Sigmoid colon (tissue), 7 donors: ENCODE measurements around the gene TMA16. TPM values are rescaled to one million over a fixed set of nuclear protein-coding genes. Genes with fewer than 3 reads are reported as not detected.

ENCODE experiments used
- DNase-seq: peaks from one replicate; pipeline ENCODE4 v3.0.0-alpha.2; 2019
- H3K27ac ChIP-seq, 4 donors: fragments of 200-600 bp; sonication (generic); one replicate each; pipeline ENCODE4 v1.5.1; 2016 to 2019; ENCODE audit warnings: mild to moderate bottlenecking in 1 of 4
- H3K27me3 ChIP-seq, 3 donors: fragments of 200-600 bp; sonication (generic); one replicate each; pipeline ENCODE4 v1.5.1; 2019; ENCODE audit warnings: mild to moderate bottlenecking in 1 of 3
- H3K36me3 ChIP-seq, 4 donors: fragments of 200-600 bp; sonication (generic); one replicate each; pipeline ENCODE4 v1.5.1; 2016 to 2019
- H3K4me1 ChIP-seq, 4 donors: fragments of 200-600 bp; sonication (generic); one replicate each; pipeline ENCODE4 v1.5.1; 2017 to 2019
- H3K4me3 ChIP-seq, 4 donors: fragments of 200-600 bp; sonication (generic); one replicate each; pipeline ENCODE4 v1.5.1; 2017 to 2019; ENCODE audit warnings: mild to moderate bottlenecking in 2 of 4, moderate library complexity in 1 of 4
- H3K9me3 ChIP-seq, 4 donors: fragments of 200-600 bp in 3 of 4; sonication (generic) in 3 of 4; one replicate each; pipeline versions ENCODE4 v1.5.1 to v1.6.1; 2013 to 2019
- CTCF ChIP-seq, 4 experiments: fragments of 450-650 bp in 3 of 4; fragments of 200-600 bp in 1 of 4; IDR thresholded peaks; one replicate each; pipeline ENCODE4 v1.5.1; 2016 to 2019; ENCODE audit warnings: antibody characterized with exemption in 4 of 4, mild to moderate bottlenecking in 3 of 4, moderate library complexity in 2 of 4
- EP300 ChIP-seq, 4 donors: sonication (generic); formaldehyde crosslinking; IDR thresholded peaks; one replicate each; pipeline ENCODE4 v1.6.1; 2017; ENCODE audit warnings: antibody characterized with exemption in 4 of 4
- POLR2A ChIP-seq, 2 donors: fragments of 450-650 bp; IDR thresholded peaks; one replicate each; pipeline ENCODE4 v1.6.1; 2016; ENCODE audit warnings: antibody characterized with exemption in 2 of 2, mild to moderate bottlenecking in 2 of 2, moderate library complexity in 2 of 2
- POLR2AphosphoS5 ChIP-seq, 4 donors: sonication (generic); formaldehyde crosslinking; IDR thresholded peaks; one replicate each; pipeline ENCODE4 v1.6.1; 2017; ENCODE audit warnings: antibody characterized with exemption in 4 of 4
- WGBS, 2 donors: extraction: QIAGEN DNeasy Blood & Tissue Kit; methylation state at CpG; one replicate each; pipeline ENCODE4 v1.1.7; 2013; 5-methylcytosine and 5-hydroxymethylcytosine counted together
- intact Hi-C: fragments of 100-400 bp; cut with DNase I; formaldehyde crosslinking; loops from one replicate; pipeline ENCODE4 v1.15.1; 2023
- polyA plus RNA-seq, 3 donors: library from polyadenylated mRNA; stranded (reverse); fragments of 200-250 nt; gene quantifications; one replicate each; pipeline ENCODE4 v1.2.3, GENCODE V29; 2013
- total RNA-seq, 4 donors: library from RNA; depleted of rRNA; stranded (reverse); fragments of >200 nt; gene quantifications; one replicate each; pipeline ENCODE4 v1.1.0, GENCODE V29; 2016
- donor health status: healthy with polysubstance abuse.
- donor health status: Bipolar disorder and iron deficiency.
- donor health status: healthy.

The TMA16 gene
- total and polyA plus RNA-seq, 7 donors = 12.5 to 28.0 (median 20.7) TPM

DNA sequence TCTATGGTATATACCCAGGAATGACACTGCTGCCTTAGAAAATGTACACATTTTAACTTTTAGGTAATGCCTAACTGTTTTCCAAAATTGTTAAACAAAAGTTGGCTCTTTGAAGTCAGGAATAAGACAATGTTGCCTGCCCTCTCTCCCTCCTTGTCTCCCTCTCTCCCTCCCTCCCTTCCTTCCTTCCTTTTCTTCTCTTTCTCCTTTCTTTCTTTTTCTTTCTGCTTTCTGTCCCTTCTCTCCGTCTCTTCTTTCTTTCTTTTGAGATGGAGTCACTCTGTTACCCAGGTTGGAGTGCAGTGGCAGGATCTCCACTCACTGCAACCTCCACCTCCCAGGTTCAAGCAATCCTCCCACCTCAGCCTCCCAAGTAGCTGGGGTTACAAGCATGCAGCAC lies 4.6 kb upstream of the TMA16 start:
- intact Hi-C loops = loop anchor here (10.0 kb wide), 1 partner anchor 325 kb away; the partner anchor contains the start of gene NAF1
- WGBS, 2 donors = 73 to 86% methylated on average over 1 of the region's 1 CpG

GRCh38 chr4:163492951-163493504 lies 1.5 kb upstream of the TMA16 start:
- intact Hi-C loops = loop anchor here (10.0 kb wide), 1 partner anchor 328 kb away; the partner anchor contains the start of gene NAF1
- DNase-seq = no peak
- Histone ChIP-seq H3K9me3 (no peaks in the 10 kb centered on the region), H3K27ac (no peak overlapping the region), H3K27me3 (no peaks in the 10 kb centered on the region), H3K4me3 (no peak overlapping the region), H3K4me1 (peaks cover 0 to 23% (median 12%) of the 10 kb centered on the region in 4 donors), H3K36me3 (no peaks in the 10 kb centered on the region)
- TF ChIP-seq POLR2A (IDR thresholded peaks at IDR 0.05) (no peak), CTCF (IDR thresholded peaks at IDR 0.05) (no peak), EP300 (IDR thresholded peaks at IDR 0.05) (no peak), POLR2AphosphoS5 (IDR thresholded peaks at IDR 0.05) (no peak)
- WGBS, 2 donors = 88 to 92% methylated on average over 6 of the region's 6 CpGs

More for the DNA sequence above, 4.6 kb upstream of the TMA16 start:
- Histone ChIP-seq H3K4me1 (peaks cover 0 to 4% (median 0%) of the 10 kb centered on the region in 4 donors), H3K27me3 (no peaks in the 10 kb centered on the region), H3K4me3 (no peak overlapping the region), H3K36me3 (no peaks in the 10 kb centered on the region), H3K9me3 (no peaks in the 10 kb centered on the region), H3K27ac (no peak overlapping the region)
- no peak for DNase-seq
- TF ChIP-seq POLR2A (IDR thresholded peaks at IDR 0.05) = no peak
- no peak for TF ChIP-seq POLR2AphosphoS5 (IDR thresholded peaks at IDR 0.05)
- no peak for TF ChIP-seq CTCF (IDR thresholded peaks at IDR 0.05)
- no peak for TF ChIP-seq EP300 (IDR thresholded peaks at IDR 0.05)

DNA sequence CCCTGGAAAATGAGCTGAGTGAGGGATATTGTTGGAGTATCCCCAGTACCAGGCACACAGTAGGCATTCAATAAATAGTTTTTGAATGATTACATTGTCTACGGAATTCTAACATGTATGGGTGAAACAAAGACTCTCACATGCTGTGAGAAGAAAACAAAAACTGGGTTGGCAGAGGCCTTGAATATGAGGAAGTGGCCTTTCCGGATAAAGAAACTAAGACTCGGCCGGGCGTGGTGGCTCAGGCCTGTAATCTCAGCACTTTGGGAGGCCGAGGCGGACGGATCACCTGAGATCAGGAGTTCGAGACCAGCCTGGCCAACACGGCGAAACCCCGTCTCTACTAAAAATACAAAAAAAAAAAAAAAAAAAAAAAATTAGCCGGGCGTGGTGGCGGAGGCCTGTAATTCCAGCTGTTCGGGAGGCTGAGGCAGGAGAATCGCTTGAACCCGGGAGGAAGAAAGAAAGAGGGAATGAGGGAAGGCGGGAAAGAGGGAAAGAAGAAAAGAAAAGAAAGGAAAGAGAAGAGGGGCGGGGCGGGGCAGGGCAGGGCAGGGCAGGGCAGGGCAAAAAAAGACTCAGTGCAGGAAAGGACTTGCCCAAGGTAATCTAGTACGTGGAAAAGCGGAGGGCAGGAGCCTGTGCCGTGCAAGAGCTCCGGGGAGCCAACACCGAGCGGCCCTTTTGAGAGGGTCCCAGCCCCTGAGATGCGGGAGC lies 689 bp upstream of the TMA16 start:
- 31 to 35% methylated on average over 28 of the region's 28 CpGs for WGBS, 2 donors
- Histone ChIP-seq H3K9me3 (no peaks in the 10 kb centered on the region), H3K4me1 (peaks cover 0 to 23% (median 12%) of the 10 kb centered on the region in 4 donors), H3K27me3 (no peaks in the 10 kb centered on the region), H3K4me3 (peak overlapping the region; percentile 78 to 87 (median 84)), H3K27ac (peak overlapping the region; percentile 77 to 89 (median 87)), H3K36me3 (no peaks in the 10 kb centered on the region)
- no peak for DNase-seq
- intact Hi-C loops = loop anchor here (10.0 kb wide), 1 partner anchor 329 kb away; the partner anchor contains the start of gene NAF1
- no peak for TF ChIP-seq EP300 (IDR thresholded peaks at IDR 0.05)
- TF ChIP-seq POLR2AphosphoS5 (IDR thresholded peaks at IDR 0.05) = no peak
- no peak for TF ChIP-seq POLR2A (IDR thresholded peaks at IDR 0.05)
- TF ChIP-seq CTCF (IDR thresholded peaks at IDR 0.05) = no peak

- Histone ChIP-seq H3K4me3 (peak overlapping the region in 1 of 4 donors; percentile 87), H3K36me3 (no peaks in the 10 kb centered on the region), H3K4me1 (peaks cover 0 to 37% (median 23%) of the 10 kb centered on the region in 4 donors), H3K27me3 (no peaks in the 10 kb centered on the region), H3K27ac (no peak overlapping the region), H3K9me3 (no peaks in the 10 kb centered on the region)
- intact Hi-C loops = loop anchor here (10.0 kb wide), 1 partner anchor 331 kb away; the partner anchor contains the start of gene NAF1
- no peak for DNase-seq
- TF ChIP-seq POLR2A (IDR thresholded peaks at IDR 0.05) (no peak), EP300 (IDR thresholded peaks at IDR 0.05) (no peak), CTCF (IDR thresholded peaks at IDR 0.05) (no peak), POLR2AphosphoS5 (IDR thresholded peaks at IDR 0.05) (no peak)
- WGBS, 2 donors = 5 to 6% methylated on average over 1 of the region's 1 CpG
These were observed 1.4 kb downstream of the TMA16 start for GRCh38 chr4:163495900-163496299.
